Upper lobe of left lung (tissue), 4 donors: ENCODE results near the gene SLC5A6.

Experiments used
- POLR2A ChIP-seq, 4 donors: fragments of 450-650 bp; IDR thresholded peaks; one replicate each; pipeline ENCODE4 v1.5.1; 2016 to 2017; ENCODE audit warnings: antibody characterized with exemption in 4 of 4, mild to moderate bottlenecking in 2 of 4
- POLR2AphosphoS5 ChIP-seq, 2 donors: sonication (generic); formaldehyde crosslinking; IDR thresholded peaks; one replicate each; pipeline ENCODE4 v1.5.1; 2017; ENCODE audit warnings: antibody characterized with exemption in 2 of 2
- TF ChIP-seq, protein P1 (sequence below), 6 experiments: fragments of 450-650 bp in 4 of 6; fragments of 200-600 bp in 2 of 6; sonication (generic) in 2 of 6; IDR thresholded peaks; one replicate each; pipeline ENCODE4 v1.5.1; 2016 to 2019; ENCODE audit warnings: antibody characterized with exemption in 6 of 6

DNA sequence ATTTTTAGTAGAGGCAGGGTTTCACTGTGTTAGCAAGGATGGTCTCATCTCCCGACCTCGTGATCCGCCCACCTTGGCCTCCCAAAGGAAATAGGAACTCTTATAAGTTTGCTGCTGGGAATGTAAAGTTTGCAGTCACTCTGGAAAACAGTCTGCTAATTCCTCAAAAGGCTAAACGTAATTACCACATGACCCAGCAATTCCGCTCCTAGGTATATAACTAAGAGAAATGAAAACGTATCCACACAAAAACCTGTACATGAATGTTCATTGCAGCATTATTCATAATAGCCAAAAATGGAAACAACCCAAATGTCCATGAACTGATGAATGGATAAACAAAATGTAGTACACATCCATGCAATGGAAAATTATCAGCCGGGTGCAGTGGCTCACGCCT is 22.1 kb downstream of the SLC5A6 start:
- no peak for TF ChIP-seq POLR2A (IDR thresholded peaks at IDR 0.05)
- TF ChIP-seq, protein P1, sequence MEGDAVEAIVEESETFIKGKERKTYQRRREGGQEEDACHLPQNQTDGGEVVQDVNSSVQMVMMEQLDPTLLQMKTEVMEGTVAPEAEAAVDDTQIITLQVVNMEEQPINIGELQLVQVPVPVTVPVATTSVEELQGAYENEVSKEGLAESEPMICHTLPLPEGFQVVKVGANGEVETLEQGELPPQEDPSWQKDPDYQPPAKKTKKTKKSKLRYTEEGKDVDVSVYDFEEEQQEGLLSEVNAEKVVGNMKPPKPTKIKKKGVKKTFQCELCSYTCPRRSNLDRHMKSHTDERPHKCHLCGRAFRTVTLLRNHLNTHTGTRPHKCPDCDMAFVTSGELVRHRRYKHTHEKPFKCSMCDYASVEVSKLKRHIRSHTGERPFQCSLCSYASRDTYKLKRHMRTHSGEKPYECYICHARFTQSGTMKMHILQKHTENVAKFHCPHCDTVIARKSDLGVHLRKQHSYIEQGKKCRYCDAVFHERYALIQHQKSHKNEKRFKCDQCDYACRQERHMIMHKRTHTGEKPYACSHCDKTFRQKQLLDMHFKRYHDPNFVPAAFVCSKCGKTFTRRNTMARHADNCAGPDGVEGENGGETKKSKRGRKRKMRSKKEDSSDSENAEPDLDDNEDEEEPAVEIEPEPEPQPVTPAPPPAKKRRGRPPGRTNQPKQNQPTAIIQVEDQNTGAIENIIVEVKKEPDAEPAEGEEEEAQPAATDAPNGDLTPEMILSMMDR (IDR thresholded peaks at IDR 0.05), result no peak
- no peak for TF ChIP-seq POLR2AphosphoS5 (IDR thresholded peaks at IDR 0.05)
